Measurements from ENCODE around the gene TSC22D4. TPM values are rescaled to one million over a fixed set of nuclear protein-coding genes. Genes with fewer than 3 reads are reported as not detected.

Gene TSC22D4
- polyA plus RNA-seq, 1 experiment = 10.2 TPM

DNA sequence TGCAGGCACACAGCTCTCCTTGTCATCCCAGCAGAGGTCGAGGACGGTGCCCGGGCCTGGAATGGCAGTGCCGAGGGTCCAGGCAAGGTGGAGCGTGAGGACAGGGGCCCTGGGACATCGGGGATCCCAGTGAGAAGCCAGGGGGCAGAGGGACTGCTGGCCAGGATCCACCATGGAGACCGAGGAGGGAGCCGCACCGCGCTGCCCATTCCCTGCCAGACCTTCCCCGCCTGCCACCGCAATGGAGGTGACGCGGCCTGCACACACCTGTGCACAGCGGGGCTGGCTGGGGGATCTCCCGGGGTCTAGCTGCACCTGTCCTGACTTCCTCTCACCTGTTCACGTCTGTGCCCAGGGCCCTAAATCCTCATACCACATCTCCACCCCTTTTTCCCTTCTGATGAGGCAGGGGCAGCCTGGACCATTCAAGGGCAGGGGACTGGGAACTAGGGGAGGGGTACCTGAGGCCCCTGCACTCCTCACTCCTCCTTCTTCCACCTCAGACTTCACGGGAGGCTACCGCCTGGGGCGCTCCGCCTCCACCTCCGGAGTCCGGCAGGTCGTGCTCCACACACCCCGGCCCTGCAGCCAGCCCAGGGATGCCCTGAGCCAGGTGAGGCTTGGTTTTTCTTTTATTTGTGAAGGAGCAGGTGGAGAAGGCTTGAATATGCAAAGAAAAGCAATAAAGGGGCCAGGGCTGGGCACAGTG, 11.6 kb upstream of the TSC22D4 start:
- ChIA-PET CTCF (interaction anchor here (1.8 kb wide), 1 partner anchor 69 kb away, joined by 4 read pairs; no protein-coding TSS in a partner anchor), POLR2A (interaction anchor here (0.7 to 1.4 kb wide), 3 partner anchors 11 to 62 kb away, joined by 5 to 8 read pairs (median 6); partner anchors contain the start of gene ZCWPW1)
- no peak for DNase-seq (ENCODE audit: low read depth, low spot score)
- H3K27ac ChIP-seq (ENCODE audit: low read depth, low read length) = no peak overlapping the region
- H3K9me3 ChIP-seq (ENCODE audit: control insufficient read depth, insufficient read depth, low read length) = no peaks in the 10 kb centered on the region; the same call in 1 of the 2 replicates
- TF ChIP-seq, protein P1, sequence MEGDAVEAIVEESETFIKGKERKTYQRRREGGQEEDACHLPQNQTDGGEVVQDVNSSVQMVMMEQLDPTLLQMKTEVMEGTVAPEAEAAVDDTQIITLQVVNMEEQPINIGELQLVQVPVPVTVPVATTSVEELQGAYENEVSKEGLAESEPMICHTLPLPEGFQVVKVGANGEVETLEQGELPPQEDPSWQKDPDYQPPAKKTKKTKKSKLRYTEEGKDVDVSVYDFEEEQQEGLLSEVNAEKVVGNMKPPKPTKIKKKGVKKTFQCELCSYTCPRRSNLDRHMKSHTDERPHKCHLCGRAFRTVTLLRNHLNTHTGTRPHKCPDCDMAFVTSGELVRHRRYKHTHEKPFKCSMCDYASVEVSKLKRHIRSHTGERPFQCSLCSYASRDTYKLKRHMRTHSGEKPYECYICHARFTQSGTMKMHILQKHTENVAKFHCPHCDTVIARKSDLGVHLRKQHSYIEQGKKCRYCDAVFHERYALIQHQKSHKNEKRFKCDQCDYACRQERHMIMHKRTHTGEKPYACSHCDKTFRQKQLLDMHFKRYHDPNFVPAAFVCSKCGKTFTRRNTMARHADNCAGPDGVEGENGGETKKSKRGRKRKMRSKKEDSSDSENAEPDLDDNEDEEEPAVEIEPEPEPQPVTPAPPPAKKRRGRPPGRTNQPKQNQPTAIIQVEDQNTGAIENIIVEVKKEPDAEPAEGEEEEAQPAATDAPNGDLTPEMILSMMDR (IDR thresholded peaks at IDR 0.05; ENCODE audit: low read depth, low read length) = no peak
- no peak overlapping the region for H3K4me3 ChIP-seq (ENCODE audit: low read depth, low read length)
- H3K27me3 ChIP-seq (ENCODE audit: control insufficient read depth, insufficient read depth, low read length) = no peaks in the 10 kb centered on the region

DNA sequence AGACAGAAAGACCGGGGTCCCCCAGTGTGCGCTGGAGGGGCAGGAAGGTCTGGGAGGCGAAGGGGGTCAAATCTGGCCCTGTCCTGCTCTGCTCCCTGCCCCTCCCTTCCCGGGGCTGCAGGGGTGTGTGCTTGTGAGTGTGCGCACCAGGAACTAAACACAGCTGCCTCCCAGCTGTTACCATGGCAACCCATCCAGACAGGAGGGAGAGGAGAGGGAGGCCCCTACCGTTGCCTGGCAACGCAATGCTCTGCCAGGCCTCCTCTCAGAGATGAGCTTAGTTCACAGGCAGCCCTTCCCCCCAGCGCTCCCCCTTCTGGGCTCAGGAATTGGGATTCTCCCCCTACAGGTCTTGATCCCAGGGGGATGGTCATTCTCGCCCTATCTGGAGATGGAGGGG, 10.8 kb upstream of the TSC22D4 start:
- CTCF ChIA-PET = interaction anchor here (0.6 to 1.8 kb wide), 2 partner anchors 70 to 74 kb away, joined by 4 read pairs; no protein-coding TSS in a partner anchor
- Histone ChIP-seq H3K4me3 (ENCODE audit: low read depth, low read length) (no peak overlapping the region), H3K27me3 (ENCODE audit: control insufficient read depth, insufficient read depth, low read length) (no peaks in the 10 kb centered on the region), H3K9me3 (ENCODE audit: control insufficient read depth, insufficient read depth, low read length) (no peaks in the 10 kb centered on the region; the same call in 1 of the 2 replicates), H3K27ac (ENCODE audit: low read depth, low read length) (no peak overlapping the region)
- POLR2A ChIA-PET = interaction anchor here (0.7 to 1.4 kb wide), 3 partner anchors 10 to 61 kb away, joined by 5 to 8 read pairs (median 6); partner anchors contain the start of gene ZCWPW1
- TF ChIP-seq, protein P1 (IDR thresholded peaks at IDR 0.05; ENCODE audit: low read depth, low read length) = no peak
- peak; percentile 94 for DNase-seq (ENCODE audit: low read depth, low spot score)

DNA sequence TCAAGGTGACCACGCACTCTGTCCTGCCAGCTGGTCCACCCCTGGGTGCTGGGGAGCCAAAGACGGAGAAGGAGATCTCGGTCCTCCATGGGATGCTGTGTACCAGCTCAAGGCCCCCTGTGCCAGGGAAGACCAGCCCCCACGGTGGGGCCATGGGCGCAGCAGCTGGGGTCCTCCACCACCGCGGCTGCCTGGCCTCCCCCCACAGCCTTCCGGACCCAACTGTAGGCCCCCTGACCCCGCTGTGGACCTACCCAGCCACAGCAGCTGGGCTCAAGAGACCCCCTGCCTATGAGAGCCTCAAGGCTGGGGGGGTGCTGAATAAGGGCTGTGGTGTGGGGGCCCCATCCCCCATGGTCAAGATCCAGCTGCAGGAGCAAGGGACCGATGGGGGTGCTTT, 10.1 kb upstream of the TSC22D4 start:
- no peak overlapping the region for H3K27ac ChIP-seq (ENCODE audit: low read depth, low read length)
- CTCF ChIA-PET = interaction anchor here (0.6 to 1.8 kb wide), 2 partner anchors 71 to 75 kb away, joined by 4 read pairs; no protein-coding TSS in a partner anchor

DNA sequence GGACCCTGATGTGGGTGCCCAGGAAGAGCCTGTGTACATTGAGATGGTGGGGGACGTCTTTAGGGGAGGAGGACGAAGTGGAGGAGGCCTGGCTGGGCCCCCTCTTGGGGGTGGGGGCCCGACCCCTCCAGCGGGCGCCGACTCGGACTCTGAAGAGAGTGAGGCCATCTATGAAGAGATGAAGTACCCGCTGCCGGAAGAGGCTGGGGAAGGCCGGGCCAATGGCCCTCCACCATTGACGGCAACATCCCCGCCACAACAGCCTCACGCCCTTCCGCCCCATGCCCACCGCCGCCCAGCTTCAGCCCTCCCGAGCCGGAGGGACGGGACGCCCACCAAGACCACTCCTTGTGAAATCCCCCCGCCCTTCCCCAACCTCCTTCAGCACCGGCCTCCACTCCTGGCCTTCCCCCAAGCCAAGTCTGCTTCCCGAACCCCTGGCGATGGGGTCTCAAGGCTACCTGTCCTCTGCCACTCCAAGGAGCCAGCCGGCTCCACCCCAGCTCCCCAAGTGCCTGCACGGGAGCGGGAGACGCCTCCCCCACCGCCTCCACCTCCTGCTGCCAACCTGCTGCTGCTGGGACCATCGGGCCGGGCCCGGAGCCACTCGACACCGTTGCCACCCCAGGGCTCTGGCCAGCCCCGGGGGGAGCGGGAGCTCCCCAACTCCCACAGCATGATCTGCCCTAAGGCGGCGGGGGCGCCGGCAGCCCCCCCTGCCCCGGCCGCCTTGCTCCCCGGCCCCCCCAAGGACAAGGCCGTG, 9.5 kb upstream of the TSC22D4 start:
- no peak overlapping the region for H3K27ac ChIP-seq (ENCODE audit: low read depth, low read length)
- TF ChIP-seq, protein P1 (IDR thresholded peaks at IDR 0.05; ENCODE audit: low read depth, low read length) = no peak
- DNase-seq (ENCODE audit: low read depth, low spot score) = no peak
- ChIA-PET POLR2A (no interaction called here), CTCF (interaction anchor here (0.6 to 1.8 kb wide), 2 partner anchors 20 to 71 kb away, joined by 3 to 4 read pairs; no protein-coding TSS in a partner anchor)
- H3K27me3 ChIP-seq (ENCODE audit: control insufficient read depth, insufficient read depth, low read length) = no peaks in the 10 kb centered on the region
- no peak overlapping the region for H3K4me3 ChIP-seq (ENCODE audit: low read depth, low read length)
- H3K9me3 ChIP-seq (ENCODE audit: control insufficient read depth, insufficient read depth, low read length) = no peaks in the 10 kb centered on the region; the same call in 1 of the 2 replicates

More for the DNA sequence above, 10.1 kb upstream of the TSC22D4 start:
- Histone ChIP-seq H3K27me3 (ENCODE audit: control insufficient read depth, insufficient read depth, low read length) (no peaks in the 10 kb centered on the region), H3K9me3 (ENCODE audit: control insufficient read depth, insufficient read depth, low read length) (no peaks in the 10 kb centered on the region; the same call in 1 of the 2 replicates), H3K4me3 (ENCODE audit: low read depth, low read length) (no peak overlapping the region)
- TF ChIP-seq, protein P1 (IDR thresholded peaks at IDR 0.05; ENCODE audit: low read depth, low read length) = no peak
- POLR2A ChIA-PET = interaction anchor here (1.1 to 1.4 kb wide), 2 partner anchors 10 to 61 kb away, joined by 5 to 8 read pairs; partner anchors contain the start of gene ZCWPW1
- DNase-seq (ENCODE audit: low read depth, low spot score) = no peak
